GM12878 (cell line): ENCODE results near the gene CAPN8. TPM values are rescaled to one million over a fixed set of nuclear protein-coding genes. Genes with fewer than 3 reads are reported as not detected.

Experiments used
- ATAC-seq: fragments of 200-7000 bp; cut with Tn5 transposase; 3 replicates; pipeline ENCODE4 v1.9.1; 2020; ENCODE audit warnings: mild to moderate bottlenecking, moderate library complexity
- BruUV-seq: library from RNA; stranded (reverse); fragments of 400-500 nt; replicated peaks from 2 replicates; lab custom pipeline; 2021; lab: Mats Ljungman, UMichigan
- CTCF ChIA-PET: fragments of 300-600 bp; sonication (Branson Sonifier 250); formaldehyde crosslinking; extraction: SDS; loops from one replicate; lab custom pipeline; 2021; ENCODE audit warnings: inconsistent platforms; lab: Yijun Ruan, JAX
- POLR2A ChIA-PET: fragments of 350-600 bp; formaldehyde crosslinking; extraction: SDS; loops from one replicate; lab custom pipeline; 2021; ENCODE audit warnings: inconsistent platforms; lab: Charles Lee
- RAD21 ChIA-PET: fragments of 300-600 bp; sonication (Branson Sonifier 250); formaldehyde crosslinking; loops from one replicate; lab custom pipeline; 2023; ENCODE audit warnings: antibody characterized with exemption; ENCODE audit not compliant: unreplicated experiment; lab: Charles Lee
- SMC1A ChIA-PET: fragments of 300-600 bp; sonication (Branson Sonifier 250); formaldehyde crosslinking; loops from one replicate; lab custom pipeline; 2023; ENCODE audit not compliant: unreplicated experiment, uncharacterized antibody; lab: Charles Lee
- DNase-seq: peaks from one replicate; pipeline ENCODE4 v3.0.0-alpha.2; 2011; ENCODE audit warnings: low read depth, low spot score
- FAIRE-seq: peaks from 3 replicates; lab custom pipeline; 2011; peaks lifted over from hg19 to GRCh38; lab: Jason Lieb, UNC
- H2AFZ ChIP-seq: 2 replicates; pipeline ENCODE4 v1.6.0; 2011; ENCODE audit warnings: low read depth, low read length, control low read depth; ENCODE audit not compliant: control insufficient read depth
- H3K27ac ChIP-seq: 2 replicates; pipeline ENCODE4 v1.5.1; 2011; ENCODE audit warnings: control low read depth; ENCODE audit not compliant: control insufficient read depth, insufficient read depth
- H3K27me3 ChIP-seq, 2 experiments: replicated peaks in 1 of 2; 2 replicates each; pipeline versions ENCODE4 v1.6.0 to v1.6.1; 2011; ENCODE audit warnings: low read length in 1 of 2; ENCODE audit not compliant: control insufficient read depth in 2 of 2, insufficient read depth in 2 of 2
- H3K36me3 ChIP-seq, 2 experiments: 2 replicates each; pipeline ENCODE4 v1.5.1; 2011; ENCODE audit warnings: low read length in 1 of 2; ENCODE audit not compliant: control insufficient read depth in 2 of 2, insufficient read depth in 2 of 2
- H3K4me1 ChIP-seq: 2 replicates; pipeline ENCODE4 v1.6.1; 2011; ENCODE audit warnings: mild to moderate bottlenecking, low read length, moderate library complexity, mixed read lengths; ENCODE audit not compliant: control insufficient read depth, insufficient read depth
- H3K4me2 ChIP-seq: 2 replicates; pipeline ENCODE4 v1.6.0; 2011; ENCODE audit warnings: control low read depth; ENCODE audit not compliant: control insufficient read depth, insufficient read depth
- H3K4me3 ChIP-seq: fragments of 200-600 bp; sonication (generic); 2 replicates; pipeline ENCODE4 v1.5.1; 2016
- H3K79me2 ChIP-seq: 2 replicates; pipeline ENCODE4 v1.6.0; 2011; ENCODE audit warnings: low read length; ENCODE audit not compliant: control insufficient read depth, insufficient read depth
- H3K9ac ChIP-seq: 2 replicates; pipeline ENCODE4 v1.8.0; 2011; ENCODE audit warnings: low read length, control low read depth, mixed read lengths; ENCODE audit not compliant: control insufficient read depth, insufficient read depth
- H3K9me3 ChIP-seq: replicated peaks from 3 replicates; pipeline ENCODE4 v1.5.1; 2011; ENCODE audit warnings: mild to moderate bottlenecking, low read length; ENCODE audit not compliant: control insufficient read depth, insufficient read depth
- H4K20me1 ChIP-seq: 2 replicates; pipeline ENCODE4 v1.6.0; 2011; ENCODE audit not compliant: control insufficient read depth, insufficient read depth
- CEBPB ChIP-seq, 2 experiments: fragments of 150-350 bp in 1 of 2; IDR thresholded peaks; 2 replicates each; pipeline ENCODE4 v1.6.1; 2012 to 2014; ENCODE audit warnings: low read depth in 2 of 2, low read length in 2 of 2, borderline replicate concordance in 1 of 2, inconsistent platforms in 1 of 2
- NFXL1 ChIP-seq: fragments of 450-650 bp; IDR thresholded peaks from 2 replicates; pipeline ENCODE4 v1.6.1; 2017; ENCODE audit warnings: antibody characterized with exemption, mild to moderate bottlenecking, borderline replicate concordance
- SMAD1 ChIP-seq: fragments of 450-650 bp; IDR thresholded peaks from 2 replicates; pipeline ENCODE4 v1.6.1; 2018; ENCODE audit warnings: mild to moderate bottlenecking, low read depth; ENCODE audit not compliant: partially characterized antibody
- STAT3 ChIP-seq: IDR thresholded peaks from 2 replicates; pipeline ENCODE4 v1.6.1; 2011; ENCODE audit warnings: low read depth, low read length, improper control_type of control experiment
- YY1 ChIP-seq: IDR thresholded peaks from 2 replicates; pipeline ENCODE4 v1.6.1; 2011; ENCODE audit warnings: low read depth, mild to moderate bottlenecking, low read length
- ZBTB33 ChIP-seq: fragments of 450-650 bp; IDR thresholded peaks from 2 replicates; pipeline ENCODE4 v1.6.1; 2017; ENCODE audit warnings: mild to moderate bottlenecking
- ZBTB40 ChIP-seq: fragments of 450-650 bp; IDR thresholded peaks from 2 replicates; pipeline ENCODE4 v1.6.1; 2016; ENCODE audit warnings: mild to moderate bottlenecking, moderate library complexity, borderline replicate concordance
- WGBS: methylation state at CpG from one replicate; pipeline ENCODE4 v1.1.6; 2016; ENCODE audit warnings: low lambda C conversion rate; ENCODE audit not compliant: insufficient replicate concordance, insufficient coverage; ENCODE audit errors: missing lambda C conversion rate; 5-methylcytosine and 5-hydroxymethylcytosine counted together
- in situ Hi-C: fragments of 300-500 bp; cut with MboI; formaldehyde crosslinking; loops from 9 replicates; pipeline ENCODE4 v1.14.3; 2018; ENCODE audit warnings: mixed read lengths
- intact Hi-C: fragments of 100-400 bp; cut with micrococcal nuclease; formaldehyde crosslinking; loops from one replicate; pipeline ENCODE4 v1.14.2; 2022; ENCODE audit not compliant: unreplicated experiment
- polyA plus RNA-seq, 11 experiments: library from polyadenylated mRNA; depleted of rRNA in 4 of 11; unstranded in 6 of 11; stranded (reverse) in 5 of 11; fragments of >200 nt; fragmentation: Nextera tagmentation in 4 of 11; fragmentation: Illumina TruSeq in 1 of 11; extraction: Ambion mirVana in 4 of 11; extraction: Trizol in 1 of 11; gene quantifications; 1 replicate in 1 of 11; 2 replicates in 10 of 11; pipeline versions ENCODE4 v1.2.1 to v1.2.3, GENCODE V29; 2011 to 2016; ENCODE audit warnings: inconsistent platforms in 2 of 11, missing spikeins in 2 of 11, low read depth in 1 of 11
- total RNA-seq, 4 experiments: library from RNA; depleted of rRNA in 3 of 4; stranded (reverse); fragments of >200 nt in 3 of 4; fragmentation: Illumina TruSeq in 1 of 4; extraction: Trizol in 1 of 4; gene quantifications; 2 replicates each; pipeline versions ENCODE4 v1.2.1 to v1.2.3, GENCODE V29; 2013 to 2021

CAPN8 gene
- total and polyA plus RNA-seq, 10 of the 15 experiments (the other 5 are each of a cell fraction or from before 2014, with no cell fraction given) = 6.4 to 30.7 (median 12.3) TPM

GRCh38 chr1:223629126-223629457 lies 36.4 kb downstream of the CAPN8 start:
- CTCF ChIA-PET = interaction anchor here (0.8 to 5.1 kb wide), 16 partner anchors 8 to 495 kb away, joined by 3 to 64 read pairs (median 6); no protein-coding TSS in a partner anchor
- H3K27ac ChIP-seq = no peak overlapping the region
- no peak overlapping the region for H3K9ac ChIP-seq
- POLR2A ChIA-PET = interaction anchor here (1.0 kb wide), 1 partner anchor 97 kb away, joined by 4 read pairs; no protein-coding TSS in a partner anchor
- no TSS peak for BruUV-seq
- FAIRE-seq = no peak
- DNase-seq = no peak
- SMC1A ChIA-PET = interaction anchor here (1.1 to 4.2 kb wide), 4 partner anchors 15 to 99 kb away, joined by 3 to 37 read pairs (median 18); no protein-coding TSS in a partner anchor
- H3K36me3 ChIP-seq = no peaks in the 10 kb centered on the region
- intact Hi-C loops = no loop called here
- no peaks in the 10 kb centered on the region for H3K9me3 ChIP-seq
- H3K4me2 ChIP-seq = no peak overlapping the region
- no peaks in the 10 kb centered on the region for H3K4me1 ChIP-seq
- H2AFZ ChIP-seq = no peak overlapping the region
- no peaks in the 10 kb centered on the region for H4K20me1 ChIP-seq
- no peak for ATAC-seq
- RAD21 ChIA-PET = interaction anchor here (0.8 to 7.9 kb wide), 9 partner anchors 8 to 454 kb away, joined by 3 to 45 read pairs (median 3); no protein-coding TSS in a partner anchor
- in situ Hi-C loops = no loop called here
- no peaks in the 10 kb centered on the region for H3K79me2 ChIP-seq
- peaks cover 2 to 3% of the 10 kb centered on the region in 2 experiments; a peak in 1 of 4 replicates for H3K27me3 ChIP-seq
- WGBS = 6% methylated on average over 3 of the region's 3 CpGs
- TF ChIP-seq CEBPB (IDR thresholded peaks at IDR 0.05; ENCODE audit: borderline replicate concordance in 1 of 2, low read depth in 2 of 2, low read length in 2 of 2) (no peak), YY1 (no peak), SMAD1 (no peak), ZBTB33 (no peak), NFXL1 (no peak), STAT3 (no peak), ZBTB40 (no peak)
- H3K4me3 ChIP-seq = no peak overlapping the region
